Activated CD4-positive, CD25-positive, alpha-beta regulatory T cell (primary cell): ENCODE data around the gene ABTB1.
"Not testable (repeated sequence)": the region's sequence is repeated elsewhere in the genome, so short reads cannot be mapped to it uniquely, and the experiment has no call there.

Experiments used
- DNase-seq, 4 experiments: peaks; one replicate each; lab custom pipeline; 2025; lab: John Stamatoyannopoulos, UW

Gene ABTB1

DNA sequence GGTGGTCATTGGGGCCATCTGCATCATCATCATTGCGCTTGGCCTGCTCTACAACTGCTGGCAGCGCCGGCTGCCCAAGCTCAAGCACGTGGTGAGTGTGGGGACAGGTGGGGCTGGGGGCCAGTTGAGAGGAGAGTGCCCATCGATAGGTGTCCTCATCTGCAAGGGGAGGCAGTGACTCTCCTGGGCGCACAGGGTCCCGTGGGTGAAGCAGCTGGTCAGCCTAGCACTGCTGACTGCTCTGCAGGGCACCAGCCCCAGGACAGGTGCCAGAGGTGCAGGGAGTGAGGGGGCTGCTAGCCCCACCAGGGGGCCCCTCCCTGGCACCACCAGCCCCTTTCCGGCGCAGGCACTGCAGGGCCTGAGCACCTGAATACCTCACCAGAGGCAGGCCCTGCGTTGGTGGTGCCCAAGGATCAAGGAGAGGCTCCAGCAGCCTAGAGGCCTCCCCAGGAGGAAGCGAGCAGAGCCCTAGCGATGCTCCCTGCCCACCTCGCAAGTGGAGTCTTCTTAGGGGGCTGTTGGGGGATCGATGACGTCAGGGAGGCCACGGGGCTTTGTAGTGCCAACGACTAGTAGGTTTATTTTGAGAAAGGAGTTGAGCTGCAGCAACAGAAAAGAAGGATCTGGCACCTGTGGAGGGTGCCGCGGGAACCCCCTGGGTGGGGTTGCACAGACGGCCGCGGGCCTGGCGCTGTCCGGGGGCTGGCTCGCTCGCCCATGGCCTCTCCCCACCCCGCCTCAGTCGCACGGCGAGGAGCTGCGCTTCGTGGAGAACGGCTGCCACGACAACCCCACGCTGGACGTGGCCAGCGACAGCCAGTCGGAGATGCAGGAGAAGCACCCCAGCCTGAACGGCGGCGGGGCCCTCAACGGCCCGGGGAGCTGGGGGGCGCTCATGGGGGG, 976 bp upstream of the ABTB1 start:
- DNase-seq, result peak in 1 of 4 experiments; percentile 41

GRCh38 chr3:127673191-127674100, 694 bp downstream of the ABTB1 start:
- DNase-seq, result peak in 3 of 4 experiments; percentile 26 to 54 (median 42)

GRCh38 chr3:127674101-127674721, 1.5 kb downstream of the ABTB1 start:
- DNase-seq, result no peak

DNA sequence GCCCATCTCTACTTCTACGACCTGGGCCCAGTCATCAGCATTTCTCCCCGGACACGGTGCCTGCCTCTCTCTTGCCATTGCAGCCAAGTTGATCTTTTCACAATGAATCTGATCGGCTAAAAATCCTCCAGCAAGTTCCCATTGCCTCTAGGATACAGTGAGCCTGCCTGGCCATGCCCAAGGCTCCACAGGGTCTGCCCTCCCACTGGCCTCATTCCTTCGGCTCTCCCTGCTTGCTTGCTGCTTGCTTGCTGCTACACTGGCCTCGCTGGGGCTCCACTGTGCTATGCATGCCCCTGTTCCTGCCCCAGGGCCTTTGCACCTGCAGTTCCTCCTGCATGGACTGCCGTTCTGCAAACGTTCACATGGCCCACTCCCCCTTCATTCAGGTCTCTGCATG, 2.0 kb downstream of the ABTB1 start:
- DNase-seq, result no peak

GRCh38 chr3:127675651-127676391, 3.1 kb downstream of the ABTB1 start:
- no peak for DNase-seq

DNA sequence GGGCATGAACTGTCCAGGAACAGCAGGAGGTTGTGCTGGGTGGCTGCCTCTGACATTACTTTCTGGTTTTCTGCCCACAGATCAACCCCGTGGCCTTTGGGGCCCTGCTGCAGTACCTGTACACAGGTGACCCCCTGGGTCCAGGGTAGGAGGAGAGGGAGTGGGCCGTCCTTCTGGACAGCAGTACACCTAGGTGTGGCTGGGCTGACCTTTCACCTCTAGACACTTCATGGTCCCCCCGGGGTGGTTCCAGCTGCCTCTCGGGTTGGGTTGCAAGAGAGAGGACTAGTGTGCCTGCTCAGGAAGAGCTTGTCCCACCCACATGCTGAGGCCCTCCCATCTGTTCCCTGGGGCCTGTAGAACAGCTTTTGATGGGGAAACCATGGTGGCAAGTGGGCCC, 3.7 kb downstream of the ABTB1 start:
- no peak for DNase-seq

GRCh38 chr3:127676921-127677351, 4.2 kb downstream of the ABTB1 start:
- DNase-seq, result no peak

DNA sequence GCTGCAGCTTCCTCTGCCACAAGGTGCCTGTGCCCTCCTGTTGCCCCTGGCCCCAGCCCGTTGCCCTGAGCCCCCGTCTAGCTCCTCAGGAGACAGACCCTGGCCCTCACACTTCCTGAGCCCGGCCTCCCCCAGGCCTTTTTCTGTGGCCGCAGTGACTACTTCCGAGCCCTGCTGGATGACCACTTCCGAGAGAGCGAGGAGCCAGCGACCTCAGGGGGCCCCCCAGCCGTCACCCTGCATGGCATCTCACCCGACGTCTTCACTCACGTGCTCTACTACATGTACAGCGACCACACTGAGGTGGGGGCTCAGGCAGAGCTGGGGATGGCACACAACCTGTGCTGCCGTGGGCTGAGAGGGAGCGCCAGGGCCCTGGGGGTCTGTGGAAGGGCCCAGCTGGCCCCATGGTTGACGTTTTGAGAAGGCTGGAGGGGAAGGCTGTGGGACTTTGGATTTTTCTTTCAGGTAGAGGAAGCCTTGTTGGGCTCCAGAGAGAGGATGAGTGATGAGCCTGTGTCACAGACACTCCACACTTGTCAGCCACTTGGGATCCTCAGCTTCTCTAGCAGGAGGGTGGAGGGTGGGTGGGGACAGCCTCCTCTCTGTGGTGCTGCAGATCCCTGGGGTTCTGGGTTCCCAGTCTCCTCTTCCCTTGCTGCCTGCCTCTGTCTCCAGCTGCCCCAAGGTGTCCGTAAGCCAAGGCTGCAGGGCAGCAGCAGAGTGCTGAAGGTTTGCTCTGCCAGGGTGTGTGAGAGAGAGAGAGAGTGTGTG, 5.0 kb downstream of the ABTB1 start:
- DNase-seq, result no peak

- no peak for DNase-seq
Observed at GRCh38 chr3:127678315-127678599, 5.5 kb downstream of the ABTB1 start.

GRCh38 chr3:127678611-127679533, 6.1 kb downstream of the ABTB1 start:
- no peak for DNase-seq

- DNase-seq, result no peak
Observed at GRCh38 chr3:127679534-127680145, 6.9 kb downstream of the ABTB1 start.

- DNase-seq, result no peak
Observed at GRCh38 chr3:127680146-127680661, 7.5 kb downstream of the ABTB1 start.

GRCh38 chr3:127680798-127681221, 8.1 kb downstream of the ABTB1 start:
- no peak for DNase-seq

DNA sequence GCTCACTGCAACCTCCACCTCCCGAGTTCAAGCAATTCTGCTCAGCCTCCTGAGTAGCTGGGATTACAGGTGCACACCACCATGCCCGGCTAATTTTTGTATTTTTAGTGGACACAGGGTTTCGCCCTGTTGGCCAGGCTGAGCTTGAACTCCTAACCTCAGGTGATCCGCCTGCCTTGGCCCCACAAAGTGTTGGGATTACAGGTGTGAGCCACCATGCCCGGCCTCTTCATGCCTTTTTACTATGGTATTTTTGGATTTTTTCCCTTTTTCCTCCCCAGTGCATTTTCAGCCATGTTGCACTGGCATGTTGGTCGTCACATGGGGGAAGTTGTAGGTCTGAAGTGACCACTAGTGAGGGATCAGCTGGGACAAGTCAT, 9.4 kb downstream of the ABTB1 start:
- not testable (repeated sequence) for DNase-seq

DNA sequence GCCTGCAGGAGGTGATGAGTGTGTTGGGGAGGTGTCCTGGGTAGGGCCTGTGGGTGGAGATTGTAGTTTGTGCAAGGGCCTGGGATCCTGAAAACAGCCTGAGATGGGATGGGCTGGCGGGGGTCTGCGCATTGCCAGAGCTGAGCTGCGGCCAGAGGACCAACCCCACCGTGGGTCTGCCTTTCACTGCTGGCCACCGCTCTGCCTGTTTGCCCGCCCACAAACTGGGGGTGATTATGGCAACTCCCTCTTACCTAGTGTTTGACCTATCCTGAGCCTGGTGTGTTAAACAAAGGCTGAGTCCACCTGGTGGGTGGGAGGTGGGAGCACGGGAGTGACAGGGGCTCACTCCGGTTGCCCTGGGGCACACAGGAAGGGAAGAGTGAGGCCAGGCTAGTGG, 9.8 kb downstream of the ABTB1 start:
- DNase-seq, result no peak

GRCh38 chr3:127684871-127685707, 12.3 kb downstream of the ABTB1 start:
- no peak for DNase-seq

DNA sequence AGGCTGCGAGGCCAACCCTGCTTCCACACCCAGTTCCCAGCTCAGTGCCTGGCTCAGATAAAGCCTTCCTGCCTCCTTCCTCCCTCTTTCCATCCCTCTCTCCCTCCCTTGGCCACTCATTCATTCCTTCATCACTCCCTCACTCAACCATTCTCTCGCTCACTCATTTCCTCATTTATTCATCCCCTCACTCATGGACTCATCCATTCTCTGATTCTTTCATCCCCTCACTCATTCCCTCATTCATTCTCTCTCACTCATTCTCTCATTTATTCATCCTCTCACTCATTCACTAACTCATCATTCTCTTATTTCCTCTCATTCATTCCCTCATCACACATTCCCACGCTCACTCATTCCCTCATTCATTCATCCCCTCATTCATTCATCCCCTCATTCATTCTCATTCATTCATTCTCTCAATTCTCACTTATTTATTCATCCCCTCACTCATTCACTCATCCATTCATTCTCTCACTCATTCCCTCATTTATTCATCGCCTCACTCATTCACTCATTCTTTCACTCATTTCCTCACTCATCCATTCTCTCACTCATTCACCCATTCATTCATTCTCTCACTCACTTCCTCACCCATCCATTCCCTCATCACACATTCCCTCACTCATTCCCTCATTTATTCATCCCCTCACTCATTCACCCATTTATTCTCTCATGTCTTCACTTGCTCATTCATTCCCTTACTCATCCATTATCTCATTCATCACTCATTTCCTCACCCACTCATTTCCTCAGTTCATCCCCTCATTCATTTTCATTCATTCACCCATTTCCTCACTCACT, 13.2 kb downstream of the ABTB1 start:
- no peak for DNase-seq

GRCh38 chr3:127686512-127686894, 13.8 kb downstream of the ABTB1 start:
- no peak for DNase-seq
